Uterus (tissue), 4 donors: Measurements from ENCODE around the gene GGCX. TPM values are rescaled to one million over a fixed set of nuclear protein-coding genes. Genes with fewer than 3 reads are reported as not detected.

ENCODE experiments used
- DNase-seq, 2 donors: peaks; one replicate each; pipeline ENCODE4 v3.0.0-alpha.2; 2019 to 2020
- H3K27ac ChIP-seq, 2 donors: fragments of 200-600 bp; sonication (generic); 1 replicate in 1 of 2; 2 replicates in 1 of 2; pipeline ENCODE4 v1.5.1; 2016 to 2018
- H3K27me3 ChIP-seq, 2 donors: fragments of 200-600 bp; sonication (generic); one replicate each; pipeline ENCODE4 v1.5.1; 2018 to 2019; ENCODE audit warnings: control low read depth in 1 of 2
- H3K36me3 ChIP-seq, 2 donors: fragments of 200-600 bp; sonication (generic); one replicate each; pipeline ENCODE4 v1.5.1; 2019; ENCODE audit warnings: control low read depth in 1 of 2
- H3K4me1 ChIP-seq, 2 donors: fragments of 200-600 bp; sonication (generic); one replicate each; pipeline ENCODE4 v1.5.1; 2018 to 2019; ENCODE audit warnings: control low read depth in 1 of 2
- H3K4me3 ChIP-seq, 2 donors: fragments of 200-600 bp; sonication (generic); 1 replicate in 1 of 2; 2 replicates in 1 of 2; pipeline ENCODE4 v1.5.1; 2018 to 2019; ENCODE audit warnings: mild to moderate bottlenecking in 1 of 2
- H3K9me3 ChIP-seq, 2 donors: fragments of 200-600 bp; sonication (generic); one replicate each; pipeline ENCODE4 v1.5.1; 2019; ENCODE audit warnings: control low read depth in 1 of 2
- CTCF ChIP-seq, 4 experiments: fragments of 200-600 bp in 2 of 4; fragments of 450-650 bp in 2 of 4; sonication (generic) in 2 of 4; IDR thresholded peaks; one replicate each; pipeline ENCODE4 v1.5.1; 2016 to 2019; ENCODE audit warnings: antibody characterized with exemption in 4 of 4, mild to moderate bottlenecking in 2 of 4, moderate library complexity in 1 of 4
- POLR2A ChIP-seq, 2 donors: fragments of 450-650 bp; IDR thresholded peaks; one replicate each; pipeline ENCODE4 v1.6.1; 2016; ENCODE audit warnings: antibody characterized with exemption in 2 of 2, mild to moderate bottlenecking in 1 of 2, moderate library complexity in 1 of 2
- intact Hi-C: fragments of 100-400 bp; cut with DNase I; formaldehyde crosslinking; loops from one replicate; pipeline ENCODE4 v1.15.1; 2023; ENCODE audit warnings: low total_unique reads
- total RNA-seq, 4 donors: library from RNA; depleted of rRNA in 3 of 4; stranded (reverse); fragments of >200 nt in 3 of 4; gene quantifications; one replicate each; pipeline versions ENCODE4 v1.1.0 to v1.2.4, GENCODE V29; 2014 to 2023
- donor health status: DM: yes; HTN: yes; CAD: no.

GGCX gene
- total RNA-seq, 4 donors from 2014 or later, result 14.1 to 54.1 (median 37.9) TPM

- H3K4me3 ChIP-seq, result no peak overlapping the region
- H3K27me3 ChIP-seq, result no peaks in the 10 kb centered on the region
- TF ChIP-seq POLR2A (IDR thresholded peaks at IDR 0.05), result no peak
- intact Hi-C loops, result no loop called here
- H3K4me1 ChIP-seq, result peaks cover 8 to 9% of the 10 kb centered on the region in 2 donors
- H3K9me3 ChIP-seq, result no peaks in the 10 kb centered on the region
- H3K36me3 ChIP-seq, result no peaks in the 10 kb centered on the region
- DNase-seq, result no peak
- no peak overlapping the region for H3K27ac ChIP-seq
These were observed 3.1 kb downstream of the GGCX start for GRCh38 chr2:85558160-85558559.

DNA sequence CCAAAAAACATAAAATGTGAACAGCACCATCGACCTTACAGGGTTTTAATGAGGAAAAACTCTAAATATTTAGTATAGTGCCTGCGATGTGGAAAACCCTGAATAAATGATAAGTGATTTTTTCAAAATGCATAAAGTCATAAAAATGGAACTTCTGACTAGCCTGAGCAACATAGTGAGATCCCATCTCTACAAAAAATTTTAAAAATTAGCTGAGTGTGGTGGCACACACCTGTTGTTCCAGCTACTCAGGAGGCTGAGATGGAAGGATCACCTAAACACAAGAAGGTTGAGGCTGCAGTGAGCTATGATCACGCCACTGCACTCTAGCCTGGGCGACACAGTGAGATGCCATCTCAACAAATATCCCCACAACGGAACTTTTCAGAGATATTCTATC lies 4.2 kb downstream of the GGCX start:
- H3K9me3 ChIP-seq, result no peaks in the 10 kb centered on the region
- intact Hi-C loops, result no loop called here
- H3K36me3 ChIP-seq, result no peaks in the 10 kb centered on the region
- H3K27ac ChIP-seq, result no peak overlapping the region
- TF ChIP-seq CTCF (IDR thresholded peaks at IDR 0.05) (no peak), POLR2A (IDR thresholded peaks at IDR 0.05) (no peak)
- no peak overlapping the region for H3K4me3 ChIP-seq
- no peaks in the 10 kb centered on the region for H3K27me3 ChIP-seq
- DNase-seq, result no peak
- peaks cover 8 to 9% of the 10 kb centered on the region in 2 donors for H3K4me1 ChIP-seq

DNA sequence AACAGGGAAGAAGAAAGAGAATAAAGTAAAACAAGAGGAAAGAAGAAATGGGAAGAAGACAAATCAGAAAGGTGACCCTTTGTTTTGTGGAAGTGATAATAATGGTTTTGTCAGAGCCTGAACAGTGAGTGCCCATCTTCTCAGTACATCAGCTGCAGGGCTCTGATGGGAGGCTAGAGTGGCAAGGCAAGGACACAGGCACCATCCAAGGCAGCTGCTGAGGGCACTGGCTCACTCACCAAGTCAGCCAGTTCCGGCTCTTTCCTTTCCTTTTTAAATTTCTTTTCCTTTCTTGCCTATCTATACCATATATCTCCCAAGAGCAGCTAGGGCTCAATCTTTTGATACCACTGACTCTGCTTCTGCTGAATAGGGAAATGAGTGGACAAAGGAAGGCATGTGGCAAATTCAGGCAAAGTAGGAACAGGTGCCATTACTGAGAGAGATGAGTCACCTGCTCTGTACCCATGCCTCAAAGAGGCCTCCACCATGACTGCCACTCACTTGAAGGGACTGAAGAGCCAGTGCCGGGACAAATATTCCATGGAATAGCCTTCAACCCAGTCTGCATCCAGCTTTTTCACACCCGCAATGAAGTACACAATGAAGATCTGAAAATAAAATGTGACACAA lies 6.2 kb downstream of the GGCX start:
- Histone ChIP-seq H3K27me3 (no peaks in the 10 kb centered on the region), H3K27ac (no peak overlapping the region), H3K36me3 (no peaks in the 10 kb centered on the region), H3K9me3 (no peaks in the 10 kb centered on the region), H3K4me3 (no peak overlapping the region), H3K4me1 (peaks cover 4 to 5% of the 10 kb centered on the region in 2 donors)
- TF ChIP-seq POLR2A (IDR thresholded peaks at IDR 0.05) (no peak), CTCF (IDR thresholded peaks at IDR 0.05) (no peak)
- DNase-seq, result no peak
- intact Hi-C loops, result no loop called here

DNA sequence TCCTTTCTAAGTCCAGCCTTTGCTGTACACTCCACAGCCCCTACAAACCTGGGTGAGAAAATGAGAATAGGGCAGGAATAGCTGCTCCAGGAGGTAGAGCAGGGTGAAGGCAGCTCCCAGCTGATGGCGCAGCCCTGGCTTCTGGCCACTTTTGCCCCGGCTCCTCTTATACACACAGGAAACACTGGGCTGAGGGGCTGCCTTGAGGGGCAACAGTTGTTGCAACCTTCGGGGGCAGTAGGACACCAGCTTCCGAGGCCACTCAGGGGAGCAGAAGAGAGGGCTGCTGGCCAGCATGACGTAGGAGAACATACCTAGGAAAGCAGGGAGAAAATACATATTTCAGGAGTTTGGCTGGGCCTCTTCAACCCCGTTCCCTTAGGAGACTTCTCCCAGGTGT lies 8.1 kb downstream of the GGCX start:
- Histone ChIP-seq H3K36me3 (no peaks in the 10 kb centered on the region), H3K4me1 (no peaks in the 10 kb centered on the region), H3K4me3 (no peak overlapping the region), H3K9me3 (no peaks in the 10 kb centered on the region), H3K27me3 (no peaks in the 10 kb centered on the region), H3K27ac (no peak overlapping the region)
- DNase-seq, result no peak
- intact Hi-C loops, result loop anchor here (2.0 kb wide), 1 partner anchor 132 kb away; no protein-coding TSS in a partner anchor
- TF ChIP-seq CTCF (IDR thresholded peaks at IDR 0.05) (no peak), POLR2A (IDR thresholded peaks at IDR 0.05) (no peak)

DNA sequence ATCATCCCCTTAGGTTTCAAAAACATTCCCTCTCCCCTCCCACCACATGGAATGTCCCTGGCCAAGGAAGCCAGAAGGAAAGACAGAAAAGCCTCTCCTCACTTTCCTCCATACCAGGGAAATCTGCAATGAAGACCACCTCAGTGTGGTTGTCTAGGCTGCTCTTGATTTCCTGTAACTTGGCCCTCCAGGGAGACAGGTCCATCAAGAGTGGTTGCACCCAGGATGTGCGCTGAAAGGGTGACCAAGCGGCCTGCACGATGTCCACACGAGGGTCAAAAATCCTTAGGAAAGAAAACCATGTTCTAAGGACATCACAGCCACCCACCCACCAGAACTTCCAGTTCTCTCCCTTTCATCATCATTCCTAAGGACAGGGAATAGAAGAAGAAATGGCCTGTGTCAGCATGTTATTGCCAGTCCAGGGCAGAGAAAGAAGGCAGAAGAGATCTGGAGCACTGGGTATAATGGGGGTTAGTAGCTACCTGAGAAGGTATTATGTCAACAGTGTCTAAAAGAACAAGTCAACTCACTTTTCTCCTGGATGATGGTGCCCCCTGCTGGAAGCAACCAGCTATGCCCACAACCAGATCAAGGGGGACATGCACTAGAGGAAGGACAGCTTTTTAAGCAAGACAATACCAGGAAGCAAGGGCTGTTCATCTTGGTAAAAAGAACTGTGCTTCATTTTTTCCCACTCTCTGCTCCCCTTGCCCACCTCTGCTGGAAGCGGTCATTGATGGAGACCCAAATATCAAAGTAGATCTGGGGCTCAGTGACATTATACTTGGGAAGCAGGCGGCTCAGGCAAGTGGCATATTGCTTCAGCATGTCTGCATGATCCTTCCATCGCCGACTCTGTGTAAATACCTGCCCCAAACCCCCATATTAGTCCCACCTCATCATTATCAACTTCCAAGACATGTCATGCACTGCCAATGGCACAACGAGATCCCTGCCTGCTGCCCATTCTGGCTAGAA lies 9.3 kb downstream of the GGCX start:
- TF ChIP-seq POLR2A (IDR thresholded peaks at IDR 0.05) (peak in 1 of 2 donors; percentile 16), CTCF (IDR thresholded peaks at IDR 0.05) (peak; percentile 81 to 97 (median 91))
- DNase-seq, result peak; percentile 82 to 85
- H3K4me3 ChIP-seq, result no peak overlapping the region
- no peaks in the 10 kb centered on the region for H3K27me3 ChIP-seq
- H3K9me3 ChIP-seq, result no peaks in the 10 kb centered on the region
- H3K4me1 ChIP-seq, result no peaks in the 10 kb centered on the region
- peak overlapping the region in 1 of 2 donors; percentile 24 for H3K27ac ChIP-seq
- intact Hi-C loops, result loop anchor here (2.0 kb wide), 1 partner anchor 131 kb away; no protein-coding TSS in a partner anchor
- H3K36me3 ChIP-seq, result no peaks in the 10 kb centered on the region
